A172 (cell line): Measurements from ENCODE around the gene MAPK11. TPM values are rescaled to one million over a fixed set of nuclear protein-coding genes. Genes with fewer than 3 reads are reported as not detected.
A peak's percentile ranks its signal among the peaks of the same experiment; 100 is the strongest.
"Not testable (repeated sequence)": the region's sequence is repeated elsewhere in the genome, so short reads cannot be mapped to it uniquely, and the experiment has no call there.

Experiments
- DNase-seq: peaks from one replicate; pipeline ENCODE4 v3.0.0-alpha.2; 2015; ENCODE audit warnings: low spot score
- total RNA-seq: library from RNA; depleted of rRNA; stranded (reverse); fragments of >200 nt; shearing (Covaris generic); gene quantifications from 2 replicates; pipeline ENCODE4 v1.2.3, GENCODE V29; 2014

Gene MAPK11
- total RNA-seq, 1 experiment from 2014 or later: 15.4 TPM

DNA sequence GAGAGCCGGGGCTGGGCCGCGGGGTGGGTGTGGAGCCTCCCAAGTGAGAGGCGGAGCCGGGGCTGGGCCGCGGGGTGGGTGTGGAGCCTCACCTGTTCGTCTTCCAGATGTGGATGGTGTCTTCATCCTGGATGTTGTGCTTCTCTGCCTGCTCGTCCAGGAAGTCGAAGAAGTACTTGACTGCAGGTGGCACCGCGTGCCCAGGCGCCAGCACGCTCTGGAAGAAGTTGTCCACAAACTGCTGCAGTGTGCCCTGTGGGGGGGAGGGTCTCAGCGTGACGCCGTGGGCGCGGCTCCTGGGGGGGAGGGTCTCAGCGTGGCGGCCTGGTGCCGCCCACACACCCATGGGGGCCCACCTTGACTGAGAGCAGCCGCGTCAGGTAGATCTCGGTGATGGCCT, 7.6 kb upstream of the MAPK11 start:
- no peak for DNase-seq

DNA sequence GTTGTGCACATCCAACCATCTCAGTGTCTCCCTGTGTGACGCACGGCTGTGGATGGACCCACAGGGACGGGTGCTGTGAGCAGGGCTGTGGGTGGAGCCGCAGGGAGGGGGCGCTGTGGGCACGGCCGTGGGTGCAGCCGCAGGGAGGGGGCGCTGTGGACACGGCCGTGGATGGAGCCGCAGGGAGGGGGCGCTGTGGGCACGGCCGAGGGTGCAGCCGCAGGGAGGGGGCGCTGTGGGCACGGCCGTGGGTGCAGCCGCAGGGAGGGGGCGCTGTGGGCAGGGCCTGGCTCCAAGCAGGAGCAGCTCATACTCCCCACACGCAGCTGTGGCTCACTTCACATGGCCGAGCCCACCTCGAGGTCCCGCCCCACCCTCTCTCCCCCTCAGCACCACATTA, 6.0 kb upstream of the MAPK11 start:
- DNase-seq: no peak

DNA sequence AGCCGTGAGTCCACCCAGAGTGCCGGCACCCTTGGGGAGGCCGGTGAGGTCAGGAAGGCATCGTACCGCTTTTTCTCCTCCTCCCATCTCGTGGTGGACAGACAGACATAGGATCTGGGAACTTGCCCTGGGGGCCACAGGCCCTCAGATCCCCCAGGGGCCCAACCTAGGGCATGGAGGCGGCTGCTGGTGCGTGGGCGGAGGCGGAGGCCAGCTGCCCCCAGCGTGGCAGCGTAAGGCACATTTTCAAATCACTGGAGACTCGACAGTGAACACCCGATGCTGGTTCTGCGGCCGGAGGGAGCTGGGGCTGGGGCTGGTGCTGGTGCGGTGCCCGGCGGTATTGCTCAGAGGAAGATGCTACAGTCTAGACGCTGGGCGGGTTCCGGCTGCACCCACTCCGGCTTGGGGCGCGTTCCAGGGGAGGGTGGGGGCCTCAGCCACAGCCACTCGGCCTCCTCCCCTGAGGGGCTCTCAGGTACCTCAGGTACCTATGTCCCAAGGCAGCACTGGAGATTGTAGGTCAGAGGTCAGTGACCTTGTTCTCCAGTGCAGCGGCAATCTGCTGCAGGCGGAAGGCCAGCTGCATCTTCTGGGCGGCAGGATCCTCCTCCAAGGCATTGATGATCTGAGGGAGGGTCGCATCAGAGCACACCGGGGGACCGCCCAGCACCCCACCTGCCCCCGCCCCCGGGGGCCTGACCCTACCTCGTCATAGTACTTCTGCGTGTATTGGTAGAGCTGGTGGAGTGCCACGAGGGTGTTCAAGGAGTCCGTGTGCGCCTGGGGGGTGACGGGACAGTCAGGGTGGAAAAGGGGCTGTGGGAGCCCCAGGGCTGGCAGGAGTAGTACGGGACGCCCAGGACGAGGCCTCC, 5.2 kb upstream of the MAPK11 start:
- DNase-seq: no peak

DNA sequence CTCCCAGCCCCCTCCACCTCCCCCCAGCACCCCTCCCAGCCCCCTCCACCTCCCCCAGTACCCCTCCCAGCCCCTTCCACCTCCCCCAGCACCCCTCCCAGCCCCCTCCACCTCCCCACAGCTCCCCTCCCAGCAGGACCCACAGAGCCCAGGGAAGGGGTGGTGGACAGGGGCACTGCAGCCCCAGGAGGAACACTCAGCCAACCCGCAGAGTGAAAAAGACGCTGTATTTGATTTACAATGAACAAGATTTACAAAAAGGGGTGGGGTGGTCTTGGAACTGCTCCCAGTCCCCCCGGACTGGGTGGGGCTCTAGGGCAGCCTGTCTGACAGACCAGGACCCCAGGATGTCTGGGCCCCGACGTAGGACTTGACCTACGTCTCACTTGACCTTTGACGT, 4.6 kb upstream of the MAPK11 start:
- DNase-seq: no peak

- no peak for DNase-seq
Measured at GRCh38 chr22:50274311-50274710, 4.1 kb upstream of the MAPK11 start.

DNA sequence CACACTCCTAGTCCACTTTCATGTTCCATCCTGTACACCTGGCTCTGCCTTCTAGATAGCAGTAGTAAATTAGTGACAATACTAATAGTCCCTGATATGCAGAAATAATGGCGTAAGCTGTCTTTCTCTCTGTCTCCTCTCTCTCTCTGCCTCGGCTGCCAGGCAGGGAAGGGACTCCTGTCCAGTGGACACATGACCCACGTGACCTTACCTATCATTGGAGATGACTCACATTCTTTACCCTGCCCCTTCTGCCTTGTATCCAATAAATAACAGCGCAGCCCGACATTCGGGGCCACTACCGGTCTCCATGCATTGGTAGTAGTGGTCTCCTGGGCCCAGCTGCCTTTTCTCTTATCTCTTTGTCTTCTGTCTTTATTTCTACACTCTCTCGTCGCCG, 3.6 kb upstream of the MAPK11 start:
- not testable (repeated sequence) for DNase-seq

- DNase-seq: not testable (repeated sequence)
Measured at GRCh38 chr22:50273352-50273751, 3.2 kb upstream of the MAPK11 start.

GRCh38 chr22:50272044-50272802, 2.0 kb upstream of the MAPK11 start:
- no peak for DNase-seq

GRCh38 chr22:50271519-50271970, 1.4 kb upstream of the MAPK11 start:
- DNase-seq: no peak

DNA sequence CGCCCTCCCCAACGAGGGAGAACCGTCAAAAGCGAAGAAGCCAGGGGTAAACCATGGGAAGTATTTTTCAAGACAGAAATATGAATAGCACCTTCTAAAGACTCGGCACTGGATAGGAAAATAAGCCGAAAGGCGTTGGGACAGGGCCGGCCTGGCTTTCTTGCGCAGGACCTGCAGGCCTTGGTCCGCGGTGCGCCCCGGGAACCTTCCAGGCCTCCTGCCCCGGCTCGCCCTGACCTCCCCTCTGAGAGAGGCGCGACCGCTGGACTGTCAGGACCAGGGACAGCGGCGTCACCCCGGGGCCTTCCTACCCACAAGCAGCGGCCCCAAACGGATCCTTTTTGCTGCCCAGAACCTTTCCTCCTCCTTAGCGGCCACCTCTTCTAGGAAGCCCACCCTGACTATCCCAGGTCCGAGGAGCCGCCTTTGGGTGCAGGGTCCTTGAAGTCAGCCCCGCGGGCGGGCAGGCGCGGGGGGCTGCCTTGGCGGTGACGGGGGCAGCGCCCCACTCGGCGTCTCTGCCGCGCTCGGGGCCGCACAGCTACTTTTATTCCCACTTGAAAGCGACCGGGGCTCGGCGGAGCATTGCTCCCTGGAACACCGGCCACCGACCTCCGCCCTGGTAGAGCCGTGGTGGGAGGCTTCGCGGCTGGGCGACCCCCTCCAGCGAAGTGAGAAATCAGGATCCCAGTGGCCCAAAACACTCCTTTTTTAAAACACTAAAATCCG, 650 bp upstream of the MAPK11 start:
- no peak for DNase-seq

GRCh38 chr22:50269573-50269969, 609 bp downstream of the MAPK11 start:
- no peak for DNase-seq

DNA sequence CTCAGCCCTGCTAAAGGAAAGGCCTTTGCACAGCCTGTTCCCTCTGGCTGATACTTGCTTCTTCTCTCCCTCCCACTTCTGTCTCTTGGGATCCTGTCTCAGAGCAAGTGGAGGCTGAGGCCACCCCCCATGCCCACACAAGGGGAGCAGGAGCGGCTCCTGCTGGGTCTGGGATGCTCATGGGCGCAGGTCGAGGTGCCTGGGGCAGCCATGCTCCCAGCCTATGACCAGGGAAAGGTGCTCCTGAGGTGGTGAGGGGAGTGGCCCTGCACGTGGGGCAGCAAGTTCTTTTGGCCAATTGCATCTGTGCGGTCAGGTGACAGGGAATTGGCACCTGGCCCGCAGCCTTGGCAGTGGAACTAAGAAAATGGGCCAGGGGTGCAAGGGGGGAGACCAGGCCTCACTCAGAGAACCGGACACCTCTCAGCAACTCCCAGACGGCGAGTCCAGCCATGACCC, 1.5 kb downstream of the MAPK11 start:
- no peak for DNase-seq

DNA sequence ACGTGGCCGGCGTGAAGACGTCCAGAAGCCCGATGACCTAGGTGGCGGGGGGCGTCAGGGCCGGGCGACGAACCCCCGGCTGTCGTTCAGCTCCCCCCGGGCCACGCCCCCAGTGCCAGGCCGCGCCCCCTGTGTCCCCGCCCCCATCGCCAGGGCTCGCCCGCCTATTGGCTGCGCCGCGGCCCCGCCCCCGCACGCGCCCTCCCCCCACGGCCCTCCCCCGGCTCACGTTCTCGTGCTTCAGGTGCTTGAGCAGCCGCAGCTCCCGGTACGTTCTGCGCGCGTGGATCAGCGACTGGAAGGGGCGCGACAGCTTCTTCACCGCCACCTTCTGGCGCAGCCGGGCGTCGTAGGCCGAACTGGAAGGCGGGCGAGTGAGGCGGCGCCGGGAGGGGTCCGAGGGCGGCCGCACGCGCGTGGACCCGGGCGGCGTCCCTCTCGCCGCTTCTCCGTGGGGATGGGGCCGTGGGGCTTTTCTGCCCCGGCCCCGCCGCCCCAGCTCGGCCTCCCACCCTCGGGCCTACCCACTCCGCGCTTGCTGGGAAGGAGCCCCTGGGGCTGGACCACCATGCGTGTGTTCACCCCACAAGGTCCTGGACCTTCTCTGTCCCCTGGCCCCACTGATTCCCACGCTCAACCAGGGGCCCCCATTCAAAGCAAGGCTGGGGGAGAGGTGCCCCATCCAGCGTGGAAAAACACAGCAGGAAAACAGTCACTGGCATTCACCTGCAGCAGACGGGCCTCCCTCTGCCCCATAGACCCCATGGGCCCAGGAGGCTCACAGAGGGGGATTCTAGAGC, 2.4 kb downstream of the MAPK11 start:
- no peak for DNase-seq

DNA sequence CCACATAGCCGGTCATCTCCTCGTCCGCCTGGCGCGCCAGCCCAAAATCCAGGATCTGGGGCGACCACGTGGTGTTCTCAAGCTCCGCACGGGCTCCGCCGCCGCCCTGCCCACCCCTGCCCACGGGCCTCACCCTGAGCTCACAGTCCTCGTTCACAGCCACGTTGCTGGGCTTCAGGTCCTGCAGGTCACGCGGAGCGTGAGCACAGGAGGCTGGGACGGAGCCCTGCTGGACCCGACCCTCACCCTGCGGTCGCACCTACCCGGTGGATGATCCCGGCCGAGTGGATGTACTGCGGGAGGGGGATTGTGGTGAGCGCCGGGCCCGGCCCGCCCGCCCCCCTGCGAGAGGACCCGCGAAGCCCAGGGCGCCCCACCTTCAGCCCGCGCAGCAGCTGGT, 3.2 kb downstream of the MAPK11 start:
- no peak for DNase-seq

GRCh38 chr22:50264946-50265669, 5.1 kb downstream of the MAPK11 start:
- DNase-seq: no peak

GRCh38 chr22:50264104-50264745, 6.0 kb downstream of the MAPK11 start:
- no peak for DNase-seq

DNA sequence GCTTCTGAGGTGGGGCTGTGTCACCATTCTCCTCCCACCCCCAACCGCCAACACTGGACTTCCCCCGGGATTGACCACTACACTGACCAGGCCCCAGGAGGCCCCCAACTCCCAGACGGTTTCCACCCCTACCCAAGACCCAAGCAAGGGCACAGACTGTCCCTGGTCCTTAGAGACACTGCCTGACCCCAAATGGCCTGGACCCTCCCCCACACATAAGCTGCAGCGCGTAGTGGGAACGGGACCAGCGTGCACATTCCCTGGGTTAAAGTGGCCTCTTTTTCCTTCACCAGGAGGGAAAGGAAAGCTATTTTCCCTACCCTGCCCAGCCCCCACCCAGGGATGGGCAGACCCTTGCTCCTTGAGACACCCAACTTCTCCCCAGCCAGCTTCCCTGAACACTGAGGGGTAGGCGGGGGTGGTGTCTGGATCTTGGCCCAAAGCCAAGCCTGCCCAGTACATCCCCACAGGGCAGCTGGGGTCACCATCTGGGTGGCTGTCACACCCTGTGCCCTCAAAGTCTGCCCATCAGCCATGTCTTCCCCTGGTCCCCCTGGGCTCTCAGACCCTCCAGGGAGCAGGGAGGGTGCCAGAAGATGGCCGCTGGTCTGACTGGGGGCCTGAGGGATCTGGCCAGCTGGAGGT, 7.1 kb downstream of the MAPK11 start:
- DNase-seq: no peak

DNA sequence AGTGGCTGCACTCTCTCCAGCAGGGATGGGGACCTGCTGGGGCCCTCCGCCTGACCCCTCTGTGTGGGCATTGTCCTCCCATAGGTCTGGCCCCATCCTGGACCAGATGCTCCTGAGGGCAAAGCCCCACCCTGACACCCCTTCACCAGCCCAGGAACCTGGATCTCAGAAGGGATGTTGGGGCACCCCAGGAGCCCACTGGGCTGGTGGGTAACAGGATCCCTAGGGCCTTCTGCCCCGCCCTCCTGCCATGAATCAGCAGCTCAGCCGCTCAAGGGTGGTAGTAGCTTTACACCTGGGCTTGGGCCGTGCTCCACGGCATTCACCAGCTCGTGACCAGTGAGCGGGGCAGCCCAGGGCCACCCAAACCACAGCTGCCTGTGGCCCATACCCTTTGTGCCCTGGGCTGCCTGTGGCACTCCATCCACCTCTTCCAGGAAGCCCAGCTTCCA, 7.7 kb downstream of the MAPK11 start:
- peak; percentile 66 for DNase-seq

- DNase-seq: no peak
Measured at GRCh38 chr22:50261615-50262459, 8.3 kb downstream of the MAPK11 start, which contains the start of gene MAPK12. MAPK12 (minus strand) TSS chr22:50261683; CDS start chr22:50261509, 174 bp downstream.
